Measurements from ENCODE around the gene RRAGB.
"Not testable (repeated sequence)": the region's sequence is repeated elsewhere in the genome, so short reads cannot be mapped to it uniquely, and the experiment has no call there.

Gene RRAGB, protein sequence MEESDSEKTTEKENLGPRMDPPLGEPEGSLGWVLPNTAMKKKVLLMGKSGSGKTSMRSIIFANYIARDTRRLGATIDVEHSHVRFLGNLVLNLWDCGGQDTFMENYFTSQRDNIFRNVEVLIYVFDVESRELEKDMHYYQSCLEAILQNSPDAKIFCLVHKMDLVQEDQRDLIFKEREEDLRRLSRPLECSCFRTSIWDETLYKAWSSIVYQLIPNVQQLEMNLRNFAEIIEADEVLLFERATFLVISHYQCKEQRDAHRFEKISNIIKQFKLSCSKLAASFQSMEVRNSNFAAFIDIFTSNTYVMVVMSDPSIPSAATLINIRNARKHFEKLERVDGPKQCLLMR

DNA sequence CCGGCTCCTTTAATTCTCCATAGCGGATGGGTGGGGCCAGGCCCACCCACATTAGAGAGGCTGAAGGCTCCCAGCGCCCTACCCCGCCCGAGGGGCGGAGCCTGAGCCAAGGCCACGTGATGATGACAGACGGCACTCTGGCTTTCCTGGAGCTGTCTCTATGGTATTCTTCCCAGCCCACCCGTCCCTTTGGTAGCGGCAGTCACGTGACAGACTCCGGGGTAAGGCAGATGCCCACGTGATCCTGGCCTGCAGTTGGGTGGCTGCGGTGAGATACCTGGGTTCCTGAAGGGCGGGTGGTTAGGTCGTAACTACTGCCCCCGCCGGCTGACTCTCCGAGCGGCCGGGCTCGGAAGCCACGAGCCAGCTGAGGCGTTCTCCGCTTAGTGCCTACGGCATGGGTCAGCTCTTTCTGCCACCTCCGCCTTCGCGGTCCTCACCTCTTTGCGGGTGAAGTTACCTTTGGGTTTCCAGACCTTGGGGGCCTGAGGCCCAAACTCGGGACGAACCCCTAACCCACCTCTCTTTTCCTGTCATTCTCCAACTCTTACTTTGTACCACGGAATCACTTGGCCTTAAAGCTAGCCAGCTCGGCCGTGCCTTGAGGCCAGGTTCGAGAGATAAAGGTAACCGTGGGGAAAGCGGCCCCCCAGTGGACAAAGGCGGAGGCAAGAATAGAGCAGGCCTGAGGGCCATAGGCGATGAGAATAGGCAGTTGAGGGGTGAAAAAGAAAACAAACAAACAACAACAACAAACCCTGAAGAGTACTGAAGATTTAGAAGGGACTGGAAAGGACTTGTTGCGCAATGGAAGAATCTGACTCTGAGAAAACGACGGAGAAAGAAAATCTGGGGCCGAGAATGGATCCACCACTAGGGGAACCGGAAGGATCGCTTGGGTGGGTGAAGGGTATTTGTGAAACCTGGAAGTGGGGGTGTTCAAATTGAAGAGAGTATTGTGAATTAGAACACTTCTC is at the start of gene RRAGB:
RRAGB (plus strand) TSS at position 229 of the 977 bp plus-strand sequence; CDS start at position 808, 579 bp downstream.
- DNase-seq: peak; percentile 80 to 94

DNA sequence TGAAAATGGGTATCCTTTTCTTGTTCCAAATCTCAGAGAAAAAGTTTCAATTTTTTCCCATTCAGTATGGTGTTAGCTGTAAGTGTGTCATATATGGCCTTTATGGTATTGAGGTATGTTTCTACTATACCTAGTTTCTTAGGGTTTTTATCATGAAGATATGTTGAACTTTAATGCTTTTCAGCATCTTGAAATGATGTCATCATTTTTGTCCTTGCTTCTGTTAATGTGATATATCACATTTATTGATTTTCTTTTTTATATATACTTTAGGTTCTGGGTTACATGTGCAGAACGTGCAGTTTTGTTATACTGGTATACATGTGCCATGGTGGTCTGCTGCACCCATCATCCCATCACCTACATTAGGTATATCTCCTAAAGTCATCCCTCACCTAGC is 49.5 kb upstream of the RRAGB start:
- no peak for DNase-seq

- DNase-seq: not testable (repeated sequence)
Measured at GRCh38 chrX:55688579-55688978, 29.0 kb upstream of the RRAGB start.

DNA sequence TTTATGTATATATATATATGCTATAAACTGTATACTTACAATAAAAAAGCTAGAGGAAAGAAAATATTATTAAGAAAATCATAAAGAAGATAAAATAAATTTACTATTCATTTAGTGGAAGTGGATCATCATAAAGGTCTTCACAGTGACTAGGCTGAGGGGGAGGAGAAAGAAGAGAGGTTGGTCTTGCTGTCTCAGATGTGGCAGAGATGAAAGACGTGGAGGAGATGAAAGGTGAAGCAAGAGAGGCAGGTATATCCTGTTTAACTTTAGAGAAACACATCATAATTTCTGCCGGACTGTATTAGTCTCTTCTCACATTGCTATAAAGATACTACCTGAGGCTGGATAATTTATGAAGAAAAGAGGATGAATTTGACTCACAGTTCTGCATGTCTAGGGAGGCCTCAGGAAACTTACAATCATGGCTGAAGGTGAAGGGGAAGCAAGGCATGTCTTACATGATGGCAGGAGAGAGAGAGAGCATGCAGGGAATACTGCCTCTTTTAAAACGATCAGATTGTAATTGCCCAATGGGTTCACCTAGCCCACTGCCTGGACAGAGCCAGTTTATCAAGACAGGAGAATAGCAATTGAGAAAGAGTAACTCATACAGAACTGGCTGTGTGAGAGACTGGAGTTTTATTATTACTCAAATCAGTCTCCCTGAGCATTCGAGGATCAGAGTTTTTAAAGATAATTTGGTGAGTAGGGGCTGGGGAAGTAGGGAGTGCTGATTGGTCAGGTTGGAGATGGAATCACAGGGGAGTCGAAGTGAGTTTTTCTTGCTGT is 22.1 kb upstream of the RRAGB start:
- no peak for DNase-seq

GRCh38 chrX:55697381-55697780 is 20.2 kb upstream of the RRAGB start:
- no peak for DNase-seq

DNA sequence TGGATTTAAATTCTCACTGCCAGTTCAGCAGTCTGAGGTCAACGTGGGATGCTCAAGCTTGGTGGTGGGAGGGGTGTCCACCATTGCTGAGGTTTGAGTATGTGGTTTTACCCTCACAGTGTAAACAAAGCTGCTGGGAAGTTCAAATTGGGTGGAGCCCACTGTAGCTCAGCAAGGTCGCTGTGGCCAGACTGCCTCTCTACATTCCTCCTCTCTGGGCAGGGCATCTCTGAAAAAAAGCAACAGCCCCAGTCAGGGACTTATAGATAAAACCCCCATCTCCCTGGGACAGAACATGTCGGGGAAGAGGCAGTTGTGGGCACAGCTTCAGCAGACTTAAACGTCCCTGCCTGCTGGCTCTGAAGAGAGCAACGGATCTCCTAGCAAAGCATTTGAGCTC is 14.9 kb upstream of the RRAGB start:
- DNase-seq: no peak

GRCh38 chrX:55703436-55703835 is 14.1 kb upstream of the RRAGB start:
- not testable (repeated sequence) for DNase-seq

- DNase-seq: not testable (repeated sequence)
Measured at GRCh38 chrX:55705066-55705465, 12.5 kb upstream of the RRAGB start.

- no peak for DNase-seq
Measured at GRCh38 chrX:55709735-55710134, 7.8 kb upstream of the RRAGB start.

- DNase-seq: no peak
Measured at GRCh38 chrX:55710701-55711100, 6.8 kb upstream of the RRAGB start.

GRCh38 chrX:55713631-55714030 is 3.9 kb upstream of the RRAGB start:
- no peak for DNase-seq

- no peak for DNase-seq
Measured at GRCh38 chrX:55714161-55714560, 3.4 kb upstream of the RRAGB start.

DNA sequence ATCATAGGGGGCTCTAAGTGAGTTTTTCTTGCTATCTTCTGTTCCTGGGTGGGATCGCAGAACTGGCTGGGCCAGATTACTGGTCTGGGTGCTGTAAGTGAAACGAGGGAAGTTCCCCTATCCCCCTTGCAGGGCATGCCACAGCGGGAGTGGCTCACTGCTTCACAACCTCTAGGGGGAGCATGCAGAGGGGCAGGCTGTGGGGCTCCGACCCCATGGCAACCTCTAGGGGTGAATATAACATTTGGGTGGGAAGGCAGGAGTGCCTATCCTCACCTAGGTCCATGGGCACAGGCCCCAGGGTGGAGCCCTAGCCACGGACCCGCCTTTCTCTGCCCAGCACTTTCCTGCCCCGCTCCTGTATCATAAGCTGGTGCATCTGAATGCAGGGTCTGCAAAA is 1.7 kb upstream of the RRAGB start:
- no peak for DNase-seq

GRCh38 chrX:55716937-55717336 is 612 bp upstream of the RRAGB start:
- no peak for DNase-seq

- no peak for DNase-seq
Measured at GRCh38 chrX:55731826-55732225, 14.3 kb downstream of the RRAGB start.

DNA sequence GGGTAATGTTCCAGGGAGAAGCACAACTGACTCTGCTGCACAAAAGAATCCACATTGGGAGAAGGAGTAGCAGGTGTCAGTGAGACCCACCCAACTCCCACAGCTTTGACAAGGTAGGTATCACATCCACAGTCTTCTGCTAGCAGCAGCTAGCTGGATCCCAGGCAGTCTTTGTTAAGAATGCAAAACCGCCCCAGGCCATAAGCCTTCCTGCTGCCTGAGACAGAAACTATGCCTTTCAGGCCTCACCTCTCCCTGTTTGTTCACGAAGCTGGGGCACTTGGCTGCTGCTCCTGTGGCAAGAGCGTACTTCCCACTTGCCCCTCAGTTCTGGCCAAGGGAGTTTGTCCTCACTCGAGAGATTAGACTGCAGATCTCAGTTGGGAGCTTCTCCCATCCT is 21.4 kb downstream of the RRAGB start:
- DNase-seq: no peak

GRCh38 chrX:55742649-55743048 is 25.1 kb downstream of the RRAGB start:
- no peak for DNase-seq

GRCh38 chrX:55748463-55748862 is 30.9 kb downstream of the RRAGB start:
- DNase-seq: not testable (repeated sequence)

DNA sequence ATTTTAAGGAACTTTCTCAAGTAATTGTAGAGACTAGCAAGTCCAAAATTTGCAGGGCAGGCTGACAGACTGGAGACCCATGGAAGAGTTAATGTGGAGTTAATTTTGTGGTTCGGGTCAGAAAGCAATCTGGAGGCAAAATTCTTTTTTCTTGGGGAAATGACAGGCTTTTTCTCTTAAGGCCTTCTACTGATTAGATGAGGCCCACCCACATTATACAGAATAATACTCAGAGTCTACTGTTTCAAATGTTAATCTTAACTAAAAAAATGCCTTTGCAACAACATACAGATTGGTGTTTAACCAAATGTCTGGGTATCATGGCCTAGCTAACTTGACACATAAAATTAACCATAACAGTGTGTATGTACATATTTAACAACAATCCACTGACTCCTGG is 32.7 kb downstream of the RRAGB start:
- no peak for DNase-seq

DNA sequence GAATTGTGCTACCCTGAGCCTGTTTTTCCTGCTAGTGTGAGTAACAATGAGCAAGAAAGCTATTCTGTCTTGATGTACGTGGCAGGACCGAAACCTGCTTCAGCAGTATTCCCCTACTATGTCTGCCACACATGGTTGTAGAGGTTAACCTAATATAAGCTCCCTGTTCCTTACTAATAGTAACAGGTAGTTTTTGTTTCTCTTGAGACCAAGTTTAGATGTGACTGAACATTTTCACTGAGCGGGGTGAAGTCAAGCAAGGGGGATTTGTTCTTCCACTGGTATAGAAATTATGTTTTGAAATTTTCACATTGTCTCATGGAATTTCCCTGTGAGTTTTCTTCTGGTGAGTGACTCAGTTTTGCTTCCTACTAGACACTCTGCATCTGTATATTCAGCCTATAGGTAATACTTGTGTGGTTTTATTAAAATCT is 37.3 kb downstream of the RRAGB start:
- DNase-seq: no peak

DNA sequence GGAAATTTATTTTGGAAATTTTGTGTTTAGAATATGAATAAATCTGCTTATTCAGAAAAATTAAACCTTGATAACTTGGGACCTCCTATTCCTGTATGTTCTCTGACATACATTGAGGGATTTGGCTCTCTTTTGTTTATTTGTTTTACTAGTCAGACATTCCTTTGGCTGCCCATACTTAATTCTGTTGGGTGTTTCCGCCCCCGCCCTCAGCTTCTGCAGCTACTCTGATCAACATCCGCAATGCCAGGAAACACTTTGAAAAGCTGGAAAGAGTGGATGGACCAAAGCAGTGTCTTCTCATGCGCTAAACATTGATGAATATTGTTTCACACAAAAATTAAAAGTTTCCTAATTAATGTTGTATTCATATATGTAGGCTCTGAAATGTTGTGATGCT is 40.5 kb downstream of the RRAGB start:
- no peak for DNase-seq

- DNase-seq: no peak
Measured at GRCh38 chrX:55759478-55759877, 41.9 kb downstream of the RRAGB start.

DNA sequence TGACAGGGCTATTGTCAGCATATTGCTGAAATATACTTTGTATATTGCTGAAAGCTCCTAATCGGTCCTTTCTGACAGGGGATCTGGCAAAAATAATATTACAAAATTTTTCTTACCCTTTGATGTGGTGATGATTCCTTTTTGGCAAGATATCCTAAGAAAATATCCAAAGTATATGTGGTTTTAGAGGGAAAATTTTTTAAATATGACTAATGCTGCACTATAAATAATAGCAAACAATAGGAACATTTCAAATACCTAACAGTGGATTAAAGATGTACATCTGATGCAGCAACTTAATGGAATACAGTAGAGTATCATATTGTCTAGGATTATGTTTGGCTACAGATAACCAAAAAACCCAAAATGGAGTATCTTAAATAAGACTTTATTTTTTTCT is 49.6 kb downstream of the RRAGB start:
- DNase-seq: no peak

Data from NCI-H446 (cell line).